HepG2 (cell line): ENCODE data around the gene ZPR1. TPM values are rescaled to one million over a fixed set of nuclear protein-coding genes. Genes with fewer than 3 reads are reported as not detected.
A peak's percentile ranks its signal among the peaks of the same experiment; 100 is the strongest.

Source experiments
- ASH2L ChIP-seq: fragments of 300-600, 200-600 bp; sonication (generic); IDR thresholded peaks from 2 replicates; pipeline ENCODE4 v1.7.0; 2017; ENCODE audit warnings: low read depth, mild to moderate bottlenecking, moderate library complexity, mixed read lengths, low read length; ENCODE audit not compliant: insufficient read length
- CSRNP1 ChIP-seq: sonication (generic); formaldehyde crosslinking; IDR thresholded peaks from 2 replicates; pipeline ENCODE4 v1.8.1; 2023; ENCODE audit warnings: mild to moderate bottlenecking, missing genetic modification reagents
- DNMT1 ChIP-seq: sonication (generic); formaldehyde crosslinking; IDR thresholded peaks from 2 replicates; pipeline ENCODE4 v1.5.1; 2020; ENCODE audit warnings: mild to moderate bottlenecking, missing genetic modification reagents
- DNMT3B ChIP-seq: conservative IDR thresholded peaks from 2 replicates; pipeline ENCODE4 v1.6.1; 2016; ENCODE audit warnings: missing biosample characterization, control low read depth
- HBP1 ChIP-seq: IDR thresholded peaks from 2 replicates; pipeline ENCODE4 v1.6.1; 2016; ENCODE audit warnings: low read depth, control low read depth
- KDM5B ChIP-seq: sonication (generic); formaldehyde crosslinking; IDR thresholded peaks from 2 replicates; pipeline ENCODE4 v1.4.0; 2020; ENCODE audit warnings: missing genetic modification reagents, mild to moderate bottlenecking, borderline replicate concordance
- KDM6A ChIP-seq: IDR thresholded peaks from 2 replicates; pipeline ENCODE4 v1.6.1; 2016; ENCODE audit warnings: low read depth
- MBNL3 ChIP-seq: fragments of 250-450 bp; sonication (Bioruptor Pico); conservative IDR thresholded peaks from 2 replicates; pipeline ENCODE4 v1.8.0; 2022; ENCODE audit warnings: mild to moderate bottlenecking, inconsistent platforms
- MYNN ChIP-seq: sonication (generic); formaldehyde crosslinking; IDR thresholded peaks from 2 replicates; pipeline ENCODE4 v1.4.0; 2020; ENCODE audit warnings: mild to moderate bottlenecking, low read depth, missing genetic modification reagents
- NPAS2 ChIP-seq: sonication (generic); formaldehyde crosslinking; IDR thresholded peaks from 2 replicates; pipeline ENCODE4 v1.8.0; 2022; ENCODE audit warnings: mild to moderate bottlenecking, missing genetic modification reagents, borderline replicate concordance
- PCBP2 ChIP-seq: fragments of 200-400 bp; formaldehyde crosslinking; optimal IDR thresholded peaks from 2 replicates; pipeline ENCODE3; 2018; ENCODE audit warnings: low read length, low read depth; ENCODE audit not compliant: poor library complexity, severe bottlenecking
- RAD21 ChIP-seq: fragments of 450-650 bp; formaldehyde crosslinking; IDR thresholded peaks from 2 replicates; pipeline ENCODE4 v1.5.0; 2020; ENCODE audit warnings: mild to moderate bottlenecking
- RORA ChIP-seq: sonication (generic); formaldehyde crosslinking; IDR thresholded peaks from 2 replicates; pipeline ENCODE4 v1.5.0; 2020; ENCODE audit warnings: mild to moderate bottlenecking, missing genetic modification reagents, moderate library complexity
- SATB2 ChIP-seq: sonication (generic); formaldehyde crosslinking; IDR thresholded peaks from 2 replicates; pipeline ENCODE4 v1.5.0; 2020; ENCODE audit warnings: missing genetic modification reagents
- TBX2 ChIP-seq: sonication (generic); formaldehyde crosslinking; IDR thresholded peaks from 2 replicates; pipeline ENCODE4 v1.5.0; 2020; ENCODE audit warnings: missing genetic modification reagents, mild to moderate bottlenecking, borderline replicate concordance
- ZBTB33 ChIP-seq: sonication (generic); formaldehyde crosslinking; IDR thresholded peaks from 2 replicates; pipeline ENCODE4 v1.4.0; 2020; ENCODE audit warnings: missing genetic modification reagents
- ZFAT ChIP-seq: sonication (generic); formaldehyde crosslinking; conservative IDR thresholded peaks from 2 replicates; pipeline ENCODE4 v1.8.1; 2023; ENCODE audit warnings: missing genetic modification reagents, inconsistent platforms
- ZNF205 ChIP-seq: IDR thresholded peaks from 2 replicates; pipeline ENCODE4 v1.6.1; 2018; ENCODE audit warnings: missing biosample characterization, missing genetic modification reagents
- ZNF44 ChIP-seq: sonication (generic); formaldehyde crosslinking; IDR thresholded peaks from 2 replicates; pipeline ENCODE4 v1.5.1; 2020; ENCODE audit warnings: mild to moderate bottlenecking, missing genetic modification reagents
- ZNF552 ChIP-seq: sonication (generic); formaldehyde crosslinking; IDR thresholded peaks from 2 replicates; pipeline ENCODE4 v1.9.0; 2022; ENCODE audit warnings: missing genetic modification reagents, mild to moderate bottlenecking, borderline replicate concordance
- ZNF660 ChIP-seq: sonication (generic); formaldehyde crosslinking; IDR thresholded peaks from 2 replicates; pipeline ENCODE4 v1.5.1; 2020; ENCODE audit warnings: mild to moderate bottlenecking, low read depth, missing genetic modification reagents, borderline replicate concordance
- ZNF678 ChIP-seq: sonication (generic); formaldehyde crosslinking; IDR thresholded peaks from 2 replicates; pipeline ENCODE4 v1.4.0; 2020; ENCODE audit warnings: mild to moderate bottlenecking, missing genetic modification reagents
- ZNF761 ChIP-seq: sonication (generic); formaldehyde crosslinking; conservative IDR thresholded peaks from 2 replicates; pipeline ENCODE4 v1.4.0; 2020; ENCODE audit warnings: mild to moderate bottlenecking, missing genetic modification reagents
- ZNF776 ChIP-seq: sonication (generic); formaldehyde crosslinking; IDR thresholded peaks from 2 replicates; pipeline ENCODE4 v1.4.0; 2020; ENCODE audit warnings: mild to moderate bottlenecking, missing genetic modification reagents
- ZNF883 ChIP-seq: sonication (generic); formaldehyde crosslinking; IDR thresholded peaks from 2 replicates; pipeline ENCODE4 v1.5.1; 2020; ENCODE audit warnings: mild to moderate bottlenecking, missing genetic modification reagents; ENCODE audit errors: not compliant biosample characterization
- polyA plus RNA-seq, 8 experiments: library from polyadenylated mRNA; depleted of rRNA in 3 of 8; stranded (reverse) in 7 of 8; unstranded in 1 of 8; fragments of >200 nt; fragmentation: Illumina TruSeq in 4 of 8; extraction: Trizol in 4 of 8; gene quantifications; 2 replicates each; pipeline versions ENCODE4 v1.2.1 to v1.2.3, GENCODE V29; 2011 to 2016; ENCODE audit warnings: low read depth in 4 of 8, missing spikeins in 1 of 8, mixed read lengths in 1 of 8; ENCODE audit not compliant: insufficient read depth in 1 of 8
- total RNA-seq, 5 experiments: library from RNA; depleted of rRNA; stranded (reverse); fragments of >200 nt; fragmentation: Illumina TruSeq; extraction: Trizol; gene quantifications; 2 replicates each; pipeline ENCODE4 v1.2.3, GENCODE V29; 2016; ENCODE audit warnings: low read depth in 1 of 5

Gene ZPR1
- total and polyA plus RNA-seq, 2 of the 13 experiments (the other 11 are each of a cell fraction or from before 2014, with no cell fraction given) = 40.0 to 79.3 TPM

GRCh38 chr11:116832350-116833290, 44.8 kb upstream of the ZPR1 start (continued):
- TF ChIP-seq HBP1 (CRISPR knock-in tag) (peak; percentile 41; the same call in 1 of the 2 replicates), MYNN (no peak), KDM5B (CRISPR knock-in tag) (no peak; the same call in 1 of the 2 replicates), ASH2L (peak; percentile 70), DNMT3B (peak; percentile 87; the same call in 1 of the 2 replicates), ZNF205 (CRISPR knock-in tag) (peak; percentile 90; the same call in 1 of the 2 replicates), ZNF552 (CRISPR knock-in tag) (peak; percentile 86; the same call in 1 of the 2 replicates), ZNF660 (CRISPR knock-in tag) (no peak), ZNF44 (CRISPR knock-in tag) (no peak), TBX2 (CRISPR knock-in tag) (peak; percentile 99), ZNF761 (0 out of 2 replicates have a peak, but pooled peaks have one; percentile 27), SATB2 (CRISPR knock-in tag) (0 out of 2 replicates have a peak, but pooled peaks have one; percentile 61), ZNF883 (CRISPR knock-in tag) (no peak), ZBTB33 (CRISPR knock-in tag) (peak; percentile 90), KDM6A (CRISPR knock-in tag) (peak; percentile 91), DNMT1 (0 out of 2 replicates have a peak, but pooled peaks have one; percentile 24), MBNL3 (CRISPR knock-in tag) (no peak), CSRNP1 (CRISPR knock-in tag) (no peak), RORA (no peak), ZFAT (CRISPR knock-in tag) (no peak), NPAS2 (CRISPR knock-in tag) (no peak), ZNF678 (CRISPR knock-in tag) (no peak), PCBP2 (no peak), RAD21 (CRISPR knock-in tag) (peak; percentile 60; the same call in 1 of the 2 replicates), ZNF776 (CRISPR knock-in tag) (no peak)
